ENCODE data around the gene RYR1. TPM values are rescaled to one million over a fixed set of nuclear protein-coding genes. Genes with fewer than 3 reads are reported as not detected.

Gene RYR1
- total RNA-seq, 1 experiment from 2014 or later: 4.1 TPM

GRCh38 chr19:38420935-38421334, 12.6 kb upstream of the RYR1 start:
- H3K9me3 ChIP-seq (ENCODE audit: control insufficient read depth in 1 of 2, insufficient read depth in 1 of 2, low read depth in 1 of 2, low read length in 2 of 2): no peaks in the 10 kb centered on the region
- no peak overlapping the region for H3K27ac ChIP-seq (ENCODE audit: low read depth, low read length)
- H3K27me3 ChIP-seq (ENCODE audit: insufficient read depth, low read length): no peaks in the 10 kb centered on the region
- no peak overlapping the region for H2AFZ ChIP-seq (ENCODE audit: low read depth, low read length, poor library complexity, severe bottlenecking)
- TF ChIP-seq CBX3 (IDR thresholded peaks at IDR 0.05; ENCODE audit: low read depth): no peak
- TF ChIP-seq REST (IDR thresholded peaks at IDR 0.05; ENCODE audit: low read depth): no peak
- TF ChIP-seq EZH2phosphoT487 (IDR thresholded peaks at IDR 0.05; ENCODE audit: borderline replicate concordance): no peak
- no peak for TF ChIP-seq POLR2AphosphoS5 (IDR thresholded peaks at IDR 0.05; ENCODE audit: low read depth, low read length)
- TF ChIP-seq CEBPB (IDR thresholded peaks at IDR 0.05; ENCODE audit: low read depth): no peak
- TF ChIP-seq POLR2A (IDR thresholded peaks at IDR 0.05; ENCODE audit: borderline replicate concordance, extremely low read depth, insufficient read depth, insufficient read length): no peak
- TF ChIP-seq SIN3A (IDR thresholded peaks at IDR 0.05; ENCODE audit: low read depth): no peak
- no peak for TF ChIP-seq TCF7L2 (IDR thresholded peaks at IDR 0.05; ENCODE audit: borderline replicate concordance, extremely low read depth, insufficient read depth, insufficient read length)
- no peak for TF ChIP-seq EZH2 (IDR thresholded peaks at IDR 0.05)
- TF ChIP-seq, protein P1, sequence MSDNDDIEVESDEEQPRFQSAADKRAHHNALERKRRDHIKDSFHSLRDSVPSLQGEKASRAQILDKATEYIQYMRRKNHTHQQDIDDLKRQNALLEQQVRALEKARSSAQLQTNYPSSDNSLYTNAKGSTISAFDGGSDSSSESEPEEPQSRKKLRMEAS (IDR thresholded peaks at IDR 0.05): no peak
- no peaks in the 10 kb centered on the region for H4K20me1 ChIP-seq (ENCODE audit: insufficient read depth)
- DNase-seq (ENCODE audit: low read depth, low spot score) (no peak), ATAC-seq (no peak)
- peaks cover 14 to 16% of the 10 kb centered on the region in 2 experiments; a peak in 3 of 4 replicates for H3K4me1 ChIP-seq (ENCODE audit: control insufficient read depth in 1 of 2, insufficient read depth in 2 of 2, low read length in 2 of 2)
- intact Hi-C loops (cut with micrococcal nuclease): no loop called here
- H3K79me2 ChIP-seq (ENCODE audit: insufficient read depth, low read length): no peaks in the 10 kb centered on the region
- no peaks in the 10 kb centered on the region for H3K9me2 ChIP-seq (ENCODE audit: insufficient read depth)
- no peak overlapping the region for H3K4me2 ChIP-seq (ENCODE audit: low read length)
- H3K9ac ChIP-seq (ENCODE audit: low read length): no peak overlapping the region
- CTCF ChIA-PET: interaction anchor here (1.8 kb wide), 1 partner anchor 18 kb away, joined by 5 read pairs; the partner anchor contains the start of gene FAM98C
- no peak overlapping the region for H3K4me3 ChIP-seq (replicated peaks in 1 of 2; ENCODE audit: low read depth in 1 of 2, low read length in 2 of 2)
- BruUV-seq (replicated peaks): no TSS peak
- POLR2A ChIA-PET: no interaction called here
- no peaks in the 10 kb centered on the region for H3K36me3 ChIP-seq (ENCODE audit: control insufficient read depth in 1 of 2, insufficient read depth in 2 of 2, low read length in 2 of 2)
- RAD21 ChIA-PET (ENCODE audit: low non-redundant PET in 1 of 2, low total read pairs in 2 of 2, uncharacterized antibody in 2 of 2, unreplicated experiment in 2 of 2): interaction anchor here in 1 of 2 experiments (0.6 kb wide), 1 partner anchor 18 kb away, joined by 4 read pairs; the partner anchor contains the start of gene FAM98C

All from HCT116 (cell line).